ENCODE measurements around the gene DAB2IP. TPM values are rescaled to one million over a fixed set of nuclear protein-coding genes. Genes with fewer than 3 reads are reported as not detected.

Gene DAB2IP
- total RNA-seq, 4 donors from 2014 or later: 35.2 to 56.4 (median 51.4) TPM

- Histone ChIP-seq H3K27me3 (no peaks in the 10 kb centered on the region), H3K27ac (peak overlapping the region; percentile 42 to 86 (median 76)), H3K4me3 (no peak overlapping the region), H3K9me3 (peaks cover 0 to 5% (median 2%) of the 10 kb centered on the region in 4 donors), H3K36me3 (peaks cover 0 to 84% (median 5%) of the 10 kb centered on the region in 3 donors), H3K4me1 (peaks cover 0 to 52% (median 17%) of the 10 kb centered on the region in 4 donors)
- DNase-seq (ENCODE audit: low spot score in 2 of 2): no peak
- TF ChIP-seq CTCF (IDR thresholded peaks at IDR 0.05) (no peak), EP300 (IDR thresholded peaks at IDR 0.05) (no peak), POLR2A (IDR thresholded peaks at IDR 0.05) (no peak)
- WGBS, 2 donors: 64 to 78% methylated on average over 7 to 8 of the region's 18 CpGs
Measured at GRCh38 chr9:121773286-121773953, 122.0 kb downstream of the DAB2IP start.

GRCh38 chr9:121773954-121774714 is 122.7 kb downstream of the DAB2IP start:
- Histone ChIP-seq H3K36me3 (peaks cover 0 to 80% (median 0%) of the 10 kb centered on the region in 3 donors), H3K9me3 (peaks cover 0 to 6% (median 2%) of the 10 kb centered on the region in 4 donors), H3K4me3 (no peak overlapping the region), H3K4me1 (peaks cover 0 to 60% (median 20%) of the 10 kb centered on the region in 4 donors), H3K27ac (peak overlapping the region; percentile 42 to 86 (median 76)), H3K27me3 (no peaks in the 10 kb centered on the region)
- no peak for DNase-seq (ENCODE audit: low spot score in 2 of 2)
- 87 to 91% methylated on average over 17 to 18 of the region's 19 CpGs for WGBS, 2 donors
- TF ChIP-seq CTCF (IDR thresholded peaks at IDR 0.05) (no peak), POLR2A (IDR thresholded peaks at IDR 0.05) (no peak), EP300 (IDR thresholded peaks at IDR 0.05) (no peak)

GRCh38 chr9:121774715-121775613 is 123.5 kb downstream of the DAB2IP start:
- no peak for TF ChIP-seq CTCF (IDR thresholded peaks at IDR 0.05)
- no peak for TF ChIP-seq POLR2A (IDR thresholded peaks at IDR 0.05)
- TF ChIP-seq EP300 (IDR thresholded peaks at IDR 0.05): no peak
- peak in 1 of 2 donors; percentile 8 for DNase-seq (ENCODE audit: low spot score in 2 of 2)
- Histone ChIP-seq H3K4me3 (no peak overlapping the region), H3K36me3 (peaks cover 0 to 71% (median 0%) of the 10 kb centered on the region in 3 donors), H3K4me1 (peaks cover 0 to 68% (median 22%) of the 10 kb centered on the region in 4 donors), H3K9me3 (peaks cover 0 to 6% (median 2%) of the 10 kb centered on the region in 4 donors), H3K27ac (peak overlapping the region in 2 of 4 donors; percentile 85 to 86), H3K27me3 (no peaks in the 10 kb centered on the region)
- 87 to 88% methylated on average over 26 of the region's 26 CpGs for WGBS, 2 donors

- peaks cover 0 to 6% (median 2%) of the 10 kb centered on the region in 4 donors for H3K9me3 ChIP-seq
- no peak overlapping the region for H3K4me3 ChIP-seq
- H3K4me1 ChIP-seq: peaks cover 0 to 63% (median 21%) of the 10 kb centered on the region in 4 donors
- DNase-seq (ENCODE audit: low spot score in 2 of 2): peak in 1 of 2 donors; percentile 5
- 87 to 93% methylated on average over 23 of the region's 23 CpGs for WGBS, 2 donors
- TF ChIP-seq EP300 (IDR thresholded peaks at IDR 0.05) (no peak), POLR2A (IDR thresholded peaks at IDR 0.05) (no peak), CTCF (IDR thresholded peaks at IDR 0.05) (no peak)
- H3K27me3 ChIP-seq: no peaks in the 10 kb centered on the region
- peak overlapping the region in 2 of 4 donors; percentile 63 to 85 for H3K27ac ChIP-seq
- H3K36me3 ChIP-seq: peaks cover 0 to 74% (median 0%) of the 10 kb centered on the region in 3 donors
Measured at GRCh38 chr9:121776001-121776738, 124.7 kb downstream of the DAB2IP start.

Data from tibial nerve (tissue), 4 donors.